IPS DF 4.7 (cell line): Measurements from ENCODE around the gene TXLNA.

ENCODE experiments used
- DNase-seq: peaks from one replicate; pipeline ENCODE4 v3.0.0-alpha.2; 2013; ENCODE audit warnings: low spot score; ENCODE audit errors: extremely low read depth

Gene TXLNA

DNA sequence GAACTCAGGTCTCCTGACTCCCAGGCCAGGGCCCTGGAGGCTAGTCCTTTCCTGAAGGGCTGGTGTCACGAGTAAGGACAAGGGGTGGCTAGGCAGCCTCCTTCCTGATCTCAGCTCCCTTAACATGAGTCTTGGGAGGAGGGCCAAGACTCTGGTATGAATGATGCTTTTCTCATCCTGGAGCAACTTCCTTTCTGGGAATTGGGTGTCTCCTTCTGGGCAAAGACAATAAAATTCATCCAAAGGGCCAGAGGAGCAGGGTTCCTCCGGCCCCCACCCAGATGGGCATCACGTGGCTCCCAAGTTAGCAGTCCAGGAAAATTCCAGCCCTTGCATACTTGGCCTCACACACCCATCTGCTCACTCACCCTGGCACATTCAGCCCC is 67.4 kb downstream of the TXLNA start, which contains the start of gene FAM167B:
TSS of gene FAM167B (plus strand) at position 335 of the 386 bp plus-strand sequence. CDS start 200 bp downstream, outside the sequence.
- no peak for DNase-seq

DNA sequence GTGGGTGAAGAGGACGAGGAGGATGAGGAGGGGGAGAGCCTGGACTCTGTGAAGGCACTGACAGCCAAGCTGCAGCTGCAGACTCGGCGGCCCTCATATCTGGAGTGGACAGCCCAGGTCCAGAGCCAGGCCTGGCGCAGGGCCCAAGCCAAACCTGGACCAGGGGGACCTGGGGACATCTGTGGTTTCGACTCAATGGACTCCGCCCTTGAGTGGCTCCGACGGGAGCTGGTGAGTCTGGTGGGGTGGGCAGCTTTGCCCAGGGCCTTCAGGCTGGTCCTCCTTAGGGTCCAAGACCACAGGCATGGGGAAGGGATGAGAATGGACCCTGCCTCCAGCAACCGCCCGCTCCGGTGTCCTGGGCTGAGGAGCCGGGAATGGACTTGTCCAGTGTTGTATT is 68.0 kb downstream of the TXLNA start:
- DNase-seq = no peak
